Measurements from ENCODE around the gene ESCO1.

DNA sequence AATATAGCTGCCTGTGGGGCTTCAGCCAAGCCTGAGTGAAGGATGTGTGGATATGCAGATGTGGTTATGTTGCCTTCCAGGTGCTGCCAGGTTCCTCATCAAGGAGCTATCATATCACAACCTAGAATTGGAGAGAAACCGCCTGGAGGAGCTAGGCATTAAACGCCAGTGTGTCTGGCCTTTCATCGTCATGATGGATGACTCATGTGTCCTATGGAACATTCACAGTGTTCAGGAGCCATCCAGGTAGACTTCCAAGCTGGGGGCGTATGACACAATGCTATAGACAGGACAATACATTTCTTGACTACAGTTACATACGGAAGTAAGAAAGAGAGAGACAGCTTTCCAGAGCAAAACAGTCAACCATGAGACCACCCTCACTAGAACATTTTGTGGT lies 86.8 kb downstream of the ESCO1 start:
- TF ChIP-seq POLR2A (IDR thresholded peaks at IDR 0.05) (no peak), CTCF (IDR thresholded peaks at IDR 0.05) (no peak)

Measured in Peyer's patch (tissue), 4 donors.